ENCODE data around the gene PTCH1. TPM values are rescaled to one million over a fixed set of nuclear protein-coding genes. Genes with fewer than 3 reads are reported as not detected.

PTCH1 gene
- total RNA-seq, 1 donor from 2014 or later: 16.2 TPM

- H3K27me3 Mint-ChIP-seq (ENCODE audit: unreplicated experiment): no peaks in the 10 kb centered on the region
These were observed 494 bp downstream of the PTCH1 start for GRCh38 chr9:95516221-95516733.

GRCh38 chr9:95515272-95516113 lies 1.3 kb downstream of the PTCH1 start:
- no peaks in the 10 kb centered on the region for H3K9me3 Mint-ChIP-seq (ENCODE audit: unreplicated experiment)
- H3K27me3 Mint-ChIP-seq (ENCODE audit: unreplicated experiment): no peaks in the 10 kb centered on the region
- no peak overlapping the region for H3K27ac Mint-ChIP-seq (ENCODE audit: unreplicated experiment)
- no peaks in the 10 kb centered on the region for H3K36me3 Mint-ChIP-seq (ENCODE audit: unreplicated experiment)
- TF ChIP-seq CTCF (IDR thresholded peaks at IDR 0.05): no peak
- no peak for DNase-seq (ENCODE audit: extremely low spot score, unreplicated experiment)
- peaks cover 23% of the 10 kb centered on the region for H3K4me1 Mint-ChIP-seq (ENCODE audit: unreplicated experiment)
- peak overlapping the region; percentile 68 for H3K4me3 Mint-ChIP-seq (ENCODE audit: unreplicated experiment)

More at GRCh38 chr9:95516221-95516733, 494 bp downstream of the PTCH1 start:
- no peaks in the 10 kb centered on the region for H3K36me3 Mint-ChIP-seq (ENCODE audit: unreplicated experiment)
- H3K27ac Mint-ChIP-seq (ENCODE audit: unreplicated experiment): peak overlapping the region; percentile 89
- H3K4me3 Mint-ChIP-seq (ENCODE audit: unreplicated experiment): peak overlapping the region; percentile 95
- no peaks in the 10 kb centered on the region for H3K9me3 Mint-ChIP-seq (ENCODE audit: unreplicated experiment)
- no peak for TF ChIP-seq CTCF (IDR thresholded peaks at IDR 0.05)
- no peak for DNase-seq (ENCODE audit: extremely low spot score, unreplicated experiment)
- peaks cover 23% of the 10 kb centered on the region for H3K4me1 Mint-ChIP-seq (ENCODE audit: unreplicated experiment)

GRCh38 chr9:95514342-95514741 lies 2.4 kb downstream of the PTCH1 start:
- no peaks in the 10 kb centered on the region for H3K9me3 Mint-ChIP-seq (ENCODE audit: unreplicated experiment)
- DNase-seq (ENCODE audit: extremely low spot score, unreplicated experiment): no peak
- H3K27ac Mint-ChIP-seq (ENCODE audit: unreplicated experiment): no peak overlapping the region
- no peak for TF ChIP-seq CTCF (IDR thresholded peaks at IDR 0.05)
- no peak overlapping the region for H3K4me3 Mint-ChIP-seq (ENCODE audit: unreplicated experiment)
- no peaks in the 10 kb centered on the region for H3K27me3 Mint-ChIP-seq (ENCODE audit: unreplicated experiment)
- H3K4me1 Mint-ChIP-seq (ENCODE audit: unreplicated experiment): peaks cover 25% of the 10 kb centered on the region
- no peaks in the 10 kb centered on the region for H3K36me3 Mint-ChIP-seq (ENCODE audit: unreplicated experiment)

GRCh38 chr9:95513711-95514110 lies 3.1 kb downstream of the PTCH1 start:
- H3K27me3 Mint-ChIP-seq (ENCODE audit: unreplicated experiment): no peaks in the 10 kb centered on the region
- peaks cover 25% of the 10 kb centered on the region for H3K4me1 Mint-ChIP-seq (ENCODE audit: unreplicated experiment)
- no peaks in the 10 kb centered on the region for H3K9me3 Mint-ChIP-seq (ENCODE audit: unreplicated experiment)
- no peak for TF ChIP-seq CTCF (IDR thresholded peaks at IDR 0.05)
- no peak overlapping the region for H3K4me3 Mint-ChIP-seq (ENCODE audit: unreplicated experiment)
- DNase-seq (ENCODE audit: extremely low spot score, unreplicated experiment): no peak
- H3K36me3 Mint-ChIP-seq (ENCODE audit: unreplicated experiment): no peaks in the 10 kb centered on the region
- no peak overlapping the region for H3K27ac Mint-ChIP-seq (ENCODE audit: unreplicated experiment)

GRCh38 chr9:95512709-95513095 lies 4.1 kb downstream of the PTCH1 start:
- H3K4me3 Mint-ChIP-seq (ENCODE audit: unreplicated experiment): peak overlapping the region; percentile 85
- DNase-seq (ENCODE audit: extremely low spot score, unreplicated experiment): no peak
- H3K36me3 Mint-ChIP-seq (ENCODE audit: unreplicated experiment): no peaks in the 10 kb centered on the region
- H3K9me3 Mint-ChIP-seq (ENCODE audit: unreplicated experiment): no peaks in the 10 kb centered on the region
- H3K27ac Mint-ChIP-seq (ENCODE audit: unreplicated experiment): peak overlapping the region; percentile 88
- no peaks in the 10 kb centered on the region for H3K27me3 Mint-ChIP-seq (ENCODE audit: unreplicated experiment)
- peaks cover 25% of the 10 kb centered on the region for H3K4me1 Mint-ChIP-seq (ENCODE audit: unreplicated experiment)
- TF ChIP-seq CTCF (IDR thresholded peaks at IDR 0.05): no peak
